Activated naive CD4-positive, alpha-beta T cell treated with anti-CD3 and anti-CD28 coated beads, Interleukin-2, amount 50 U/mL, for 72 hours (primary cell): ENCODE results near the gene FITM1. TPM values are rescaled to one million over a fixed set of nuclear protein-coding genes. Genes with fewer than 3 reads are reported as not detected.

Experiments
- ATAC-seq, 2 donors: fragments of 150-1000 bp; cut with Tn5 transposase; 2 replicates each; pipeline ENCODE4 v1.10.0; 2021; ENCODE audit warnings: mild to moderate bottlenecking in 2 of 2, moderate library complexity in 2 of 2
- DNase-seq, 2 donors: peaks; one replicate each; pipeline ENCODE4 v3.0.0; 2021 to 2022; ENCODE audit warnings: low spot score in 2 of 2
- H3K27ac Mint-ChIP-seq, 2 donors: one replicate each; pipeline ENCODE4 v1.8.0; 2022; ENCODE audit warnings: mild to moderate bottlenecking in 2 of 2, mixed read lengths in 2 of 2
- H3K36me3 Mint-ChIP-seq, 2 donors: one replicate each; pipeline ENCODE4 v1.8.0; 2022; ENCODE audit warnings: mixed read lengths in 2 of 2
- H3K9me3 Mint-ChIP-seq, 2 donors: one replicate each; pipeline ENCODE4 v1.8.0; 2022; ENCODE audit warnings: mixed read lengths in 2 of 2
- total RNA-seq, 2 donors: library from RNA; stranded (reverse); gene quantifications; one replicate each; pipeline ENCODE4 v1.2.3, GENCODE V29; 2022

FITM1 gene
- total RNA-seq, 2 donors from 2014 or later: 0.49 to 2.2 TPM

DNA sequence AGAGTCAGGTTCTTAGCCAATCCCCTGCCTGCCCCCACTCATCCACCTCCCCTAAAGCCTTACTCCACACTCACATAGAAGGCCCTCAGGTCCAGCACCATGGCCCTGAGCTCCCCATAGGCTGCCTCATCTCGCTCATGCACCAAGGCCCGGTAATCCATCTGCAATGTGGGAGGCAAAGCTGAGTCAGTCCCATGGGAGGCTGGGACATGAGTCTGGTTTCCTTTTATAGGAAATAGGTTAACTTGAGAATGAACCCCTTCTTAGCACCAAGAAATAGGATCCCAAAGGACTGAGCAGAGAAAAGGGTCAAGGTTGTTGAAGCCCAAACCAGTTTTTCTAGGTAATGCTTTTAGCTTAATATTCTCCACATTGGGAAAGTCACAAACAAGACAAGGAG, 13.1 kb downstream of the FITM1 start:
- DNase-seq (no peak), ATAC-seq (no peak)
- Mint-ChIP-seq H3K27ac (peak overlapping the region in 1 of 2 donors; percentile 27), H3K9me3 (no peaks in the 10 kb centered on the region), H3K36me3 (peaks cover 69% of the 10 kb centered on the region in 2 donors)

DNA sequence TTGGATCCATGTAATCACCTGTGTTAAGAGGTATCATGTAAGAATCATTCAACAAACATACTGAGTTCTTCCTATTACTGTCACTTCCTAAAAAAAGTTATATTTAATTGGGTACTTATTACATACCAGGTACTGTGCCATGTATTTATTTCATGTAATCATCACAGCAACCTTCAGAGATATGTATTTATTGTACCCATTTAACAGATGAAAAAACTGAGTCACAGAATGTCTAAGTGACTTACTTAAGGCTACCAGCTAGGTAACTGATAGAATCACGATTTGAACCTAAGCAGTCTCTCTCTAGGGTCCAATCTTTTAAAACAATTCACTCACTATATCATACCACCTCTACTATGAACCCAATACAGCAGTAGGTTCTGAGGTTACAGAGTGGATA, 14.0 kb downstream of the FITM1 start:
- peaks cover 67 to 69% of the 10 kb centered on the region in 2 donors for H3K36me3 Mint-ChIP-seq
- no peak for DNase-seq
- no peak for ATAC-seq
- H3K27ac Mint-ChIP-seq: peak overlapping the region; percentile 27 to 65
- H3K9me3 Mint-ChIP-seq: no peaks in the 10 kb centered on the region

DNA sequence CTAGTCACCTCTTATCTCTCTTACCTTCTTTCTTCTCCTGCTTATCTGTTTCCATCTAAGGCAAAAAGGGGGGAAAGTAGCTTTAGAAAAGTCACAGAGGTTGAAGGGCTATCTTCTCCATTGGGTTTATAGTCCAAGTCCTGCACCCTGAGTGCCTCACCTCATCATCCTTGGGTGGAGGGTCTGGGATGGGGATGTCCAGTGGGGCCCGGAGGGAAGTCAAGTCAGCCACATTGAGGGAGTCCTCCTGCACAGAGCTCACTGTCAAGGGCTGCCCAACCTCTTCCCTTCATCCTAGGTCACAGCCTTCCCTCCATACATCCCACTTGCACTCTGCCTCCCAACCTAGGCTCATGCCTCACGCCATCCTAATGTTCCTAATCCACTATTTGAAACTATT, 14.8 kb downstream of the FITM1 start:
- peak overlapping the region; percentile 77 to 96 for H3K27ac Mint-ChIP-seq

DNA sequence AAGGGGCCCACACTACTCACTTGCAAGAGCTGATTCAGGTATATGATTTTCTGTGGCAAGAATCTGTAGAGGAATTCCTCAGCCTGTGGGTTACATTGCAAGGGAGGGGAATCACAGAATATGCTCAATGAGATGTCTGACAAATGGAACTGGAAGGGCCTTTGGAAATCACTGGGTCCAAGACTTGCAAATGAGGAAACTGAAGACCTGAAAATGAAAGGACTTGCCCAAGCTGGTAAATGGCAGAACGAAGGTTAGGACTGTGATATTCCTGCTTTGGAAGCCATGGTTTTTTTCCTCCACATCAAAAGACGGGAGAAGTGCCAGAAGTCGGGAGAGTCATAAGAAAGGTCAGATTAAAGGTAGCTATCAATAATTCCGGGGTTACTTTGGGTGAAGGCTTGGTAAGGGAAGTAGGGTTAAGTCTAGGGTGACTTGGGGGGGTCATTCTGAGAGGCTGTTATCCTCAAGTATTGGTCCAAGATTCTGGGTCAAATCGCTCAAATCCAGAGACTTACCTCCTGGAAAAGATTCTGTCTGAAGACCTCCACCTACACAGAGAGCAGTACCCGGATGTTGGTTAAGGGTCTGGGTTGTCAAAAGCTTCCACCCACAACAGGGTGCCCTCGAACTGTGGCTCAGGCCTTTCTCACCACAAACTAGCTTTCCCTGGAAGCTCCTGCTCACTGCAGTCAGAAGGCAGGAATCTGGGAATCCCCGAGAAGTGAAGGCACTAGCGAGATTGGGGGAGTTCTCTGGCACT, 15.4 kb downstream of the FITM1 start:
- H3K27ac Mint-ChIP-seq: peak overlapping the region; percentile 96 to 99
- peaks cover 61 to 68% of the 10 kb centered on the region in 2 donors for H3K36me3 Mint-ChIP-seq
- DNase-seq: no peak

More for the DNA sequence above, 14.8 kb downstream of the FITM1 start:
- no peak for ATAC-seq
- H3K36me3 Mint-ChIP-seq: peaks cover 62 to 67% of the 10 kb centered on the region in 2 donors
- H3K9me3 Mint-ChIP-seq: no peaks in the 10 kb centered on the region
- no peak for DNase-seq

DNA sequence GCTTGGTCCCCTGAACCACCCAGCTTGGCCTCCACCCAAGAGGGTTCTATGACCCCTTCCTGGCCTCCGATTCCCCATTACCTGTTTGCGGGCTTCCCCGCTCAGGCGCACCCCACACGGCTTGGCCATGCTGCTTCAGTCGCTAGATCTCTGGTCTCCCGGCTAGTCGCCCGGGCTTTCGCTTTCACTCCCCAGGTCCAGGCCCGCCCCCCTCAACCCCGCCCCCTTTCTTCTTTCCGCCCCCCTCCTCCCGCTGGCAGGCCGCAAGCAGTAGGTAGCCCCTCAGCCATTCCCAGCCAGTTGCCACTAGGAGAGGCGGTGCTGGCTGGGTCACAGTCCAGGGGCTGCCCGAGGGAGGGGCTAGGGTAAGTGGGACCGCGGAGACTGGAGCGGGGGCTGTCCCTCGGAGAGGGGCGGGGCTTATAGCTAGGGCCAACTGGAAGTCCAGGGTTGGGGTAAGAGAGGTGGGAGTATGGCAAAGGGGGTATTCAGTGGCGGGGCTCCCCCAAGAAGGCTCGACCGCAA, 16.1 kb downstream of the FITM1 start, which contains the start of gene PSME2:
PSME2 (minus strand) TSS at position 158 of the 525 bp plus-strand sequence; CDS start at position 129, 29 bp downstream.
- DNase-seq: peak; percentile 94 to 96
- peak; percentile 72 to 79 for ATAC-seq
- Mint-ChIP-seq H3K9me3 (no peaks in the 10 kb centered on the region), H3K36me3 (peaks cover 59 to 71% of the 10 kb centered on the region in 2 donors), H3K27ac (peak within 1 kb of the TSS; percentile 96 to 99)

More for the DNA sequence above, 15.4 kb downstream of the FITM1 start:
- no peaks in the 10 kb centered on the region for H3K9me3 Mint-ChIP-seq
- no peak for ATAC-seq

DNA sequence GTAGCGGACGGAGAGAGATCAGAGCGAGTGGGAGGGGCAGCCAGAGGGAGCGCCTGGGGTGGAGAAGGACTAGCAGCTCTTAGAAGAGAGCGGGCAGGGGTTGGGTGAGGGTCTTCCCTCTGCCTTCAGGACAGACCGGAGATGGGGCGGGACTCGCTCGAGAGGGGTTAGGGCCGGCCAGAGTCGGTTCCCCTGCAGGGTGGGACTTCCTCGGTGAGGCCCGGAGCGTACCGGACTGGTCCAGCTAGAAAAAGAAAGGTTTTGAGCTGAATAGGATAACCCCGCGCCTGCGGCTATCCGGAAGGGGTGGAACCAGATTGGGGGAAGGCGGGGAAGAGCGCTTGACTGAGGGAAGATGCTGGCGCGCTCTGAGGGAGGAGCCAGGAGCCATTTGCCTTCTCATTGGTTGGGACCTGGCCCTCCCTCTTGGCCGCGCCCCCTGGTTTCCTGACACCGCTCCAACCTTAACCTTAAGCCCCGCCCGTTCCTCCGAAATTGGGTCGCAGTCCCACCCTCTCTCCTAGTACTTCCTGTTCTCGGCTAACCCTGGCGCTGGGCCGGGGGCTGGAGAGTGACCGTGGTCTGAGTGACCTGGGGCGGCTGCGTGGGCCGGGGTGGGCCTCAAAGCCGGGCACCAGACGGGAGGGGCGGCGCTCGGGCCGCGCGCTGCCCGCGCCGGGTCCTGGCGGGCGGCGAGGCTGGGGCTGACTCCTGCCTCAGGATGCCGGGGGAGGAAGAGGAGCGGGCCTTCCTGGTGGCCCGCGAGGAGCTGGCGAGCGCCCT, 16.7 kb downstream of the FITM1 start, which contains the start of gene RNF31:
RNF31 (plus strand) TSS at position 521 of the 783 bp plus-strand sequence; CDS start at position 722, 201 bp downstream.
- H3K9me3 Mint-ChIP-seq: no peaks in the 10 kb centered on the region
- ATAC-seq: peak; percentile 87 to 89
- peaks cover 54 to 67% of the 10 kb centered on the region in 2 donors for H3K36me3 Mint-ChIP-seq

DNA sequence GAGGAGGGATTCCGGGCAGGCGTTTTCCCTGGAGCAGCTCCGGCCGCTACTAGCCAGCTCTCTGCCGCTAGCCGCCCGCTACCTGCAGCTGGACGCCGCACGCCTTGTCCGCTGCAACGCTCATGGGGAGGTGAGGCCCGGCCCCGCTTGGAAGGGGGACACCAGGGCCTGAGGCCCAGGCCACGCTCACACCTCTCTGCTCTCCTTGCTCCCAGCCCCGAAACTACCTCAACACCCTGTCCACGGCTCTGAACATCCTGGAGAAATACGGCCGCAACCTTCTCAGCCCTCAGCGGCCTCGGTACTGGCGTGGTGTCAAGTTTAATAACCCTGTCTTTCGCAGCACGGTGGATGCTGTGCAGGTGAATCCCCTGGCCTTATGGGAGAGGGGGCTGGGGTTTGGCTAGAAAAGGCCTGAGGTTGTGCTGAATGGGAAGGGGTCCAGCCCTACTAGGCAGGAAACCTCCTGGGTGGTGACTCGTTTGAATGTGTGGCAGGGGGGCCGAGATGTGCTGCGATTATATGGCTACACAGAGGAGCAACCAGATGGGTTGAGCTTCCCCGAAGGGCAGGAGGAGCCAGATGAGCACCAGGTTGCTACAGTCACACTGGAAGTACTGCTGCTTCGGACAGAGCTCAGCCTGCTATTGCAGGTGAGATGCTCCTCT, 17.4 kb downstream of the FITM1 start:
- DNase-seq: no peak
- no peak for ATAC-seq
- peaks cover 51 to 60% of the 10 kb centered on the region in 2 donors for H3K36me3 Mint-ChIP-seq
- H3K9me3 Mint-ChIP-seq: no peaks in the 10 kb centered on the region
- peak overlapping the region; percentile 95 to 96 for H3K27ac Mint-ChIP-seq

More for the DNA sequence above, 16.7 kb downstream of the FITM1 start, which contains the start of gene RNF31:
- DNase-seq: peak; percentile 97
- H3K27ac Mint-ChIP-seq: peak within 1 kb of the TSS; percentile 96 to 99

DNA sequence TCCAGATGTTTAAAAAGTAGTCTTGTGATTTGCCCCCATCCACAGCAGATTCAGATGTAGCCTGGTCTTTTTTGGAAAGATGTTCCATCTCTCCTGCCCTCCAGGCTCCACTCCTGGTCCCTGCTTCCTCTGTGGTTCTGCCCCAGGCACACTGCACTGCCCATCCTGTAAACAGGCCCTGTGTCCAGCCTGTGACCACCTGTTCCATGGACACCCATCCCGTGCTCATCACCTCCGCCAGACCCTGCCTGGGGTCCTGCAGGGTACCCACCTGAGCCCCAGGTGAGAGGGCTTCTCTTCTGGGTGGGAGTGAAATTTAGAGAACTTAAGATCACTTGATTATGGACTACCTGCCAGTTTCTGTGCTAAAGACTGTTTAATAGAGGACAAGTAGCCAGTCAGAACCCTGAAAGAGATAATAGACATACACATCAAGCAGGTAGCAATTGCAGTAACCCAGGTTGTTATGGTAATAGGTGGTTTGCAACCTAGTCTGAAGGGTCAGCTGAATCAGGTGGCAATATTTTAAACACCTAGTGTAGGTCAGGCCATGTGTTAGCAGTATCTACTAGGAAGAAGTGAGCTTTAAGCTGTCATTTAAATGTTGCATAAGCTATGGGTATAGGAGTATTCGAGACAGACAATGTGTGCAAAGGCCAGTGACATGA, 19.0 kb downstream of the FITM1 start:
- Mint-ChIP-seq H3K9me3 (no peaks in the 10 kb centered on the region), H3K36me3 (peaks cover 39 to 49% of the 10 kb centered on the region in 2 donors)

DNA sequence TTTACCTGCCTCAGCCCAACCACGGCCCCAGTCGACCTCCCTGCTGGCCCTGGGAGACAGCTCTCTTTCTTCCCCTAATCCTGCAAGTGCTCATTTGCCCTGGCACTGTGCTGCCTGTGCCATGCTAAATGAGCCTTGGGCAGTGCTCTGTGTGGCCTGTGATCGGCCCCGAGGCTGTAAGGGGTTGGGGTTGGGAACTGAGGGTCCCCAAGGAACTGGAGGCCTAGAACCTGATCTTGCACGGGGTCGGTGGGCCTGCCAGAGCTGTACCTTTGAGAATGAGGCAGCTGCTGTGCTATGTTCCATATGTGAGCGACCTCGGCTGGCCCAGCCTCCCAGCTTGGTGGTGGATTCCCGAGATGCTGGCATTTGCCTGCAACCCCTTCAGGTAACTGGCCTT, 19.6 kb downstream of the FITM1 start:
- peaks cover 33 to 43% of the 10 kb centered on the region in 2 donors for H3K36me3 Mint-ChIP-seq
- no peaks in the 10 kb centered on the region for H3K9me3 Mint-ChIP-seq
- ATAC-seq (no peak), DNase-seq (no peak)
- H3K27ac Mint-ChIP-seq: peak overlapping the region in 1 of 2 donors; percentile 96

More for the DNA sequence above, 19.0 kb downstream of the FITM1 start:
- H3K27ac Mint-ChIP-seq: peak overlapping the region; percentile 95 to 96
- ATAC-seq (no peak), DNase-seq (no peak)

DNA sequence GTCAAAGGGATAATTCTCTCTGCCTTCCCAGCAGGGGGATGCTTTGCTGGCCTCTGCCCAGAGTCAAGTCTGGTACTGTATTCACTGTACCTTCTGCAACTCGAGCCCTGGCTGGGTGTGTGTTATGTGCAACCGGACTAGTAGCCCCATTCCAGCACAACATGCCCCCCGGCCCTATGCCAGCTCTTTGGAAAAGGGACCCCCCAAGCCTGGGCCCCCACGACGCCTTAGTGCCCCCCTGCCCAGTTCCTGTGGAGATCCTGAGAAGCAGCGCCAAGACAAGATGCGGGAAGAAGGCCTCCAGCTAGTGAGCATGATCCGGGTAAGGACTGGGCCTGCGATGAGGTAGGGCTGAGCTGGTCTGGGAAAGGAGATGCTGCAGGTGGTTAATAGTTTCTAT, 20.1 kb downstream of the FITM1 start:
- no peak overlapping the region for H3K27ac Mint-ChIP-seq
- peaks cover 28 to 42% of the 10 kb centered on the region in 2 donors for H3K36me3 Mint-ChIP-seq
- no peaks in the 10 kb centered on the region for H3K9me3 Mint-ChIP-seq
- ATAC-seq (no peak), DNase-seq (no peak)

DNA sequence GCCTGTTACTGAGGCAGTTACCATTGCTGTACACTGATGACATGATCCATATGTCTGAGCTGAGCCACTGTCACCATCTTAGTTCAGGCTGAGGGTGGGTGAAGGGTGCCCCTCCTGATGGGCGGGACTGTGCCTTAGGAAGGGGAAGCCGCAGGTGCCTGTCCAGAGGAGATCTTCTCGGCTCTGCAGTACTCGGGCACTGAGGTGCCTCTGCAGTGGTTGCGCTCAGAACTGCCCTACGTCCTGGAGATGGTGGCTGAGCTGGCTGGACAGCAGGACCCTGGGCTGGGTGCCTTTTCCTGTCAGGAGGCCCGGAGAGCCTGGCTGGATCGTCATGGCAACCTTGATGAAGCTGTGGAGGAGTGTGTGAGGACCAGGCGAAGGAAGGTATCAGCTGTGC, 20.5 kb downstream of the FITM1 start:
- Mint-ChIP-seq H3K36me3 (peaks cover 23 to 42% of the 10 kb centered on the region in 2 donors), H3K9me3 (no peaks in the 10 kb centered on the region), H3K27ac (peak overlapping the region in 1 of 2 donors; percentile 82)
- no peak for ATAC-seq
- no peak for DNase-seq

DNA sequence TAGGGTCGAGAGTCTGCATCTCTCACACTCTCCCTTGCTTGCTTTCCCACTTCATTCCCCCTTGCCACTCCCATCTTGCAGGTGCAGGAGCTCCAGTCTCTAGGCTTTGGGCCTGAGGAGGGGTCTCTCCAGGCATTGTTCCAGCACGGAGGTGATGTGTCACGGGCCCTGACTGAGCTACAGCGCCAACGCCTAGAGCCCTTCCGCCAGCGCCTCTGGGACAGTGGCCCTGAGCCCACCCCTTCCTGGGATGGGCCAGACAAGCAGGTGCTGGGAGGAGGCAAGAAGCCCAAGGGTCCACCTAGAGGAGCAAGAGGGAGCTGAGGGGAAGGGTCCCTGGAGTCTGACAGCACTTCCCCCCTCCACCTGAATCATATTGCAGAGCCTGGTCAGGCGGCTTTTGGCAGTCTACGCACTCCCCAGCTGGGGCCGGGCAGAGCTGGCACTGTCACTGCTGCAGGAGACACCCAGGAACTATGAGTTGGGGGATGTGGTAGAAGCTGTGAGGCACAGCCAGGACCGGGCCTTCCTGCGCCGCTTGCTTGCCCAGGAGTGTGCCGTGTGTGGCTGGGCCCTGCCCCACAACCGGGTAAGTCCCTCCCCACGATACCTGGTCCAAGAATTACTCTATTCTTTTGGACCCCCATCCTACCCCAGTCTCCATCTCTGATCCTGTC, 21.1 kb downstream of the FITM1 start:
- no peak for DNase-seq
- Mint-ChIP-seq H3K36me3 (peaks cover 18 to 37% of the 10 kb centered on the region in 2 donors), H3K9me3 (no peaks in the 10 kb centered on the region), H3K27ac (peak overlapping the region in 1 of 2 donors; percentile 82)
- no peak for ATAC-seq

DNA sequence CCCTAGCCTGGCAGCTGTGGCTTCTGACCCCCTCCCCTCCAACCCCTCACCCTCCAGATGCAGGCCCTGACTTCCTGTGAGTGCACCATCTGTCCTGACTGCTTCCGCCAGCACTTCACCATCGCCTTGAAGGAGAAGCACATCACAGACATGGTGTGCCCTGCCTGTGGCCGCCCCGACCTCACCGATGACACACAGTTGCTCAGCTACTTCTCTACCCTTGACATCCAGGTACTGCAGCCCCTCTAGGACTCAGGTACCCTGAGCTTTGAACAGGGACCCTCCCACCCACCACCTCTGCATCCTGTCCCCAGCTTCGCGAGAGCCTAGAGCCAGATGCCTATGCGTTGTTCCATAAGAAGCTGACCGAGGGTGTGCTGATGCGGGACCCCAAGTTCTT, 24.6 kb downstream of the FITM1 start:
- Mint-ChIP-seq H3K36me3 (peaks cover 0 to 31% of the 10 kb centered on the region in 2 donors), H3K9me3 (no peaks in the 10 kb centered on the region), H3K27ac (peak overlapping the region in 1 of 2 donors; percentile 72)
- ATAC-seq (no peak), DNase-seq (no peak)

DNA sequence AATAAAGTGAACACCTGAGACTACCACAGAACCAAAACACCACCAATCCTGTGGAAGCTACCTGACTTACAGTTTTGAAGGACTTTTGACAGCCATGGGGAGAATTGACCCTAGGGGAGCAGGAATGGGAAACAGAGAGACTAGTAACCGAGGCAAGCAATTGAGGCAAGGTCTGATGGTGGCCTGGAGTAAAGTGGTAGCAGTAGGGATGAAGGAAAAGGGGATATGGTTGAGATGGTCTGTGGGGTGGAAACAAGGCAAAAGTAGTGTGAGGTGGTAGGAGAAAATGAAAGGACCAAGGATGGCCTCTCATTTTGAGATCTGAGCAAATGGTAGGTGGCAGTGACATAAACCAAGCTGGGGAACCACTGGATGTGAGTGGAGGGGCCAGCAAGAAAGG, 26.4 kb downstream of the FITM1 start:
- DNase-seq (no peak), ATAC-seq (no peak)
- no peaks in the 10 kb centered on the region for H3K9me3 Mint-ChIP-seq
- peak overlapping the region; percentile 19 to 78 for H3K27ac Mint-ChIP-seq
- H3K36me3 Mint-ChIP-seq: peaks cover 16 to 40% of the 10 kb centered on the region in 2 donors

DNA sequence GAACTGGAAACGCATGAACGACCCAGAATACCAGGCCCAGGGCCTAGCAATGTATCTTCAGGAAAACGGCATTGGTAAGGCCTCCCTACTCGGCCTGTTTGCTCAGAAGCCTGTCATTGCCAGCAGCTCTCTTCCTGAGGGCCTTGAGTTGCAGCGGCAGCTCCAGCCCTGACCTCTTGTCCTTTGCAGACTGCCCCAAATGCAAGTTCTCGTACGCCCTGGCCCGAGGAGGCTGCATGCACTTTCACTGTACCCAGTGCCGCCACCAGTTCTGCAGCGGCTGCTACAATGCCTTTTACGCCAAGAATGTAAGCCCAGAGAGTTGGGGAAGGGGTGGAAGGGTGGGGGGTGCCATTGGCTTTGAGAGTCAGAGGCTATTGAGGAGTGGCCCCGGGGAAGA, 26.9 kb downstream of the FITM1 start:
- no peak for ATAC-seq
- Mint-ChIP-seq H3K27ac (peak overlapping the region; percentile 19 to 83), H3K36me3 (peaks cover 21 to 45% of the 10 kb centered on the region in 2 donors)

More for the DNA sequence above, 26.9 kb downstream of the FITM1 start:
- no peaks in the 10 kb centered on the region for H3K9me3 Mint-ChIP-seq
- DNase-seq: no peak
